ENCODE results near the gene LIN28B.

Gene LIN28B

DNA sequence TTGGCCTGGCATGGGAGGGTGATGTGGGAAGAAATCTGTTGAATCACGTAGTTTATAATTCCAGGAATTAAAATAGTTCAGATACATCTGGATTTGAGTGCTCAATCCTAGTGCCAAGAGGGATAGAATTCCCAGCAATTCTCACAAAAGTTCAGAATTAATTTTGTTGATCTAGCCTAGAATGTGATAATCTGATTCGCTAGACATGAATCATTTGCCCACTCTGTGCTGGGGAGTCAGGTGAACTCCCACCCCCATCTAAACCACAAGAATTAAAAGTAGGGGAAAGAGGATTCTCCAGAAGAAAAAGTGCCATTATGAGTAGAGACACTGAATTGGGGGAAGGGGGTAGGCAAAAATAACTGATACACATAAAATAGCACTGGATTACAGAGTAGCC, 85.0 kb downstream of the LIN28B start:
- H3F3A ChIP-seq (ENCODE audit: control insufficient read depth, insufficient read depth), result no peaks in the 10 kb centered on the region
- no peak overlapping the region for H3K4me3 ChIP-seq (ENCODE audit: low read length)
- H4K20me1 ChIP-seq (ENCODE audit: control insufficient read depth, insufficient read depth, low read depth, low read length), result no peaks in the 10 kb centered on the region
- no peaks in the 10 kb centered on the region for H3K9me3 ChIP-seq (ENCODE audit: control insufficient read depth, insufficient read depth, low read length)
- no peaks in the 10 kb centered on the region for H3K9me2 ChIP-seq (replicated peaks; ENCODE audit: control insufficient read depth, low read length)
- H3K27ac ChIP-seq (ENCODE audit: low read depth, low read length), result no peak overlapping the region
- no peak for TF ChIP-seq EZH2phosphoT487 (IDR thresholded peaks at IDR 0.05; ENCODE audit: borderline replicate concordance, low read length)
- TF ChIP-seq, protein P1, sequence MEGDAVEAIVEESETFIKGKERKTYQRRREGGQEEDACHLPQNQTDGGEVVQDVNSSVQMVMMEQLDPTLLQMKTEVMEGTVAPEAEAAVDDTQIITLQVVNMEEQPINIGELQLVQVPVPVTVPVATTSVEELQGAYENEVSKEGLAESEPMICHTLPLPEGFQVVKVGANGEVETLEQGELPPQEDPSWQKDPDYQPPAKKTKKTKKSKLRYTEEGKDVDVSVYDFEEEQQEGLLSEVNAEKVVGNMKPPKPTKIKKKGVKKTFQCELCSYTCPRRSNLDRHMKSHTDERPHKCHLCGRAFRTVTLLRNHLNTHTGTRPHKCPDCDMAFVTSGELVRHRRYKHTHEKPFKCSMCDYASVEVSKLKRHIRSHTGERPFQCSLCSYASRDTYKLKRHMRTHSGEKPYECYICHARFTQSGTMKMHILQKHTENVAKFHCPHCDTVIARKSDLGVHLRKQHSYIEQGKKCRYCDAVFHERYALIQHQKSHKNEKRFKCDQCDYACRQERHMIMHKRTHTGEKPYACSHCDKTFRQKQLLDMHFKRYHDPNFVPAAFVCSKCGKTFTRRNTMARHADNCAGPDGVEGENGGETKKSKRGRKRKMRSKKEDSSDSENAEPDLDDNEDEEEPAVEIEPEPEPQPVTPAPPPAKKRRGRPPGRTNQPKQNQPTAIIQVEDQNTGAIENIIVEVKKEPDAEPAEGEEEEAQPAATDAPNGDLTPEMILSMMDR (IDR thresholded peaks at IDR 0.05; ENCODE audit: low read depth, low read length, poor library complexity, severe bottlenecking), result no peak
- H3K4me2 ChIP-seq (ENCODE audit: low read length), result no peak overlapping the region
- H3K27me3 ChIP-seq (ENCODE audit: control insufficient read depth, low read length), result peaks cover 4% of the 10 kb centered on the region
- H3K79me2 ChIP-seq (ENCODE audit: control insufficient read depth, low read length), result no peaks in the 10 kb centered on the region
- no peaks in the 10 kb centered on the region for H3K36me3 ChIP-seq (ENCODE audit: control insufficient read depth, low read length)
- no peaks in the 10 kb centered on the region for H3K4me1 ChIP-seq (ENCODE audit: control insufficient read depth, low read length)

DNA sequence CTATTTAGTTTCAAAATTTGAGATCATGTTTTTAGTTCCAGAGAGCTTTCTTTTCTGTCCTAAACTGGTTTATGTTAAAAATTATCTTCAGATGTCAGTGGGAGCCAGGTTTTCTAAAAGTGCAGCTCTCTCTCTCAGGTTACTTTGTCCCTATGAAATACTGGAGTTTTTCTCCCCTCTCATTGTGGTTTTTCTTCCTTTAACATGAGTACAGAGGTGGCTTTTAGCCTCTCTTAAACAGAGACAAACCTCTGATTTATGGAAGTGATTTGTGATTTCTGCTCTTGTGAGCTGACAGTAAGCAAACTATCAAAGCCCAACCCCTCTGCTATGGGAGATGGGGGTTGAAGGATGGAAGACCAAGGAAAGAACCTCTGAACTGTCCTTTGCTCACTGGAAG, 85.7 kb downstream of the LIN28B start:
- H3K79me2 ChIP-seq (ENCODE audit: control insufficient read depth, low read length), result no peaks in the 10 kb centered on the region
- H3K27me3 ChIP-seq (ENCODE audit: control insufficient read depth, low read length), result peaks cover 4% of the 10 kb centered on the region
- H3K36me3 ChIP-seq (ENCODE audit: control insufficient read depth, low read length), result no peaks in the 10 kb centered on the region
- no peak overlapping the region for H3K4me3 ChIP-seq (ENCODE audit: low read length)
- H3F3A ChIP-seq (ENCODE audit: control insufficient read depth, insufficient read depth), result no peaks in the 10 kb centered on the region
- no peaks in the 10 kb centered on the region for H4K20me1 ChIP-seq (ENCODE audit: control insufficient read depth, insufficient read depth, low read depth, low read length)
- H3K4me2 ChIP-seq (ENCODE audit: low read length), result no peak overlapping the region
- no peaks in the 10 kb centered on the region for H3K9me2 ChIP-seq (replicated peaks; ENCODE audit: control insufficient read depth, low read length)
- no peaks in the 10 kb centered on the region for H3K9me3 ChIP-seq (ENCODE audit: control insufficient read depth, insufficient read depth, low read length)
- no peaks in the 10 kb centered on the region for H3K4me1 ChIP-seq (ENCODE audit: control insufficient read depth, low read length)
- no peak for TF ChIP-seq EZH2phosphoT487 (IDR thresholded peaks at IDR 0.05; ENCODE audit: borderline replicate concordance, low read length)
- TF ChIP-seq, protein P1 (IDR thresholded peaks at IDR 0.05; ENCODE audit: low read depth, low read length, poor library complexity, severe bottlenecking), result no peak
- H3K27ac ChIP-seq (ENCODE audit: low read depth, low read length), result no peak overlapping the region

DNA sequence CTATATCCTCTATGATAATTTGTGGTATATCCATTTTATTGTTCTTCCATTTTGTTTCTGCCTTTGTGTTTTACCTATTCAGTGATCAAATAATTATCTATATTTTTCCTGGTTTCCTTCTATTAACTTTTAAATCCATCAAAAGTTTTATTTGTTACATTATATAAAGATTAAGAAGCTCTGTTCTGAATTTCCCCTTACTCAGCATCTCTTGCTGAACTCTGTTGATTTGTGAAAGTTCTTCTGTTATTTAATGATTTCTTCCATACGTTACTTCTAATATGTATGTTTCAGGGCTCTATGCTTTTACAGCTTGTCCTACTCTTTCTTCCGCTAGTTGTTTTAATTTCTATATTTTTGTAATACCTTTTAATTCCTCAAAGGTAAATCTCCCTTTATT, 87.1 kb downstream of the LIN28B start:
- Histone ChIP-seq H3K36me3 (ENCODE audit: control insufficient read depth, low read length) (no peaks in the 10 kb centered on the region), H3K4me1 (ENCODE audit: control insufficient read depth, low read length) (no peaks in the 10 kb centered on the region), H3K9me2 (replicated peaks; ENCODE audit: control insufficient read depth, low read length) (no peaks in the 10 kb centered on the region), H3K79me2 (ENCODE audit: control insufficient read depth, low read length) (no peaks in the 10 kb centered on the region), H3K27me3 (ENCODE audit: control insufficient read depth, low read length) (no peaks in the 10 kb centered on the region; the same call in 1 of the 2 replicates), H3K27ac (ENCODE audit: low read depth, low read length) (no peak overlapping the region), H4K20me1 (ENCODE audit: control insufficient read depth, insufficient read depth, low read depth, low read length) (no peaks in the 10 kb centered on the region), H3K9me3 (ENCODE audit: control insufficient read depth, insufficient read depth, low read length) (no peaks in the 10 kb centered on the region), H3F3A (ENCODE audit: control insufficient read depth, insufficient read depth) (no peaks in the 10 kb centered on the region), H3K4me2 (ENCODE audit: low read length) (no peak overlapping the region), H3K4me3 (ENCODE audit: low read length) (no peak overlapping the region)
- TF ChIP-seq, protein P1 (IDR thresholded peaks at IDR 0.05; ENCODE audit: low read depth, low read length, poor library complexity, severe bottlenecking), result no peak
- no peak for TF ChIP-seq EZH2phosphoT487 (IDR thresholded peaks at IDR 0.05; ENCODE audit: borderline replicate concordance, low read length)

DNA sequence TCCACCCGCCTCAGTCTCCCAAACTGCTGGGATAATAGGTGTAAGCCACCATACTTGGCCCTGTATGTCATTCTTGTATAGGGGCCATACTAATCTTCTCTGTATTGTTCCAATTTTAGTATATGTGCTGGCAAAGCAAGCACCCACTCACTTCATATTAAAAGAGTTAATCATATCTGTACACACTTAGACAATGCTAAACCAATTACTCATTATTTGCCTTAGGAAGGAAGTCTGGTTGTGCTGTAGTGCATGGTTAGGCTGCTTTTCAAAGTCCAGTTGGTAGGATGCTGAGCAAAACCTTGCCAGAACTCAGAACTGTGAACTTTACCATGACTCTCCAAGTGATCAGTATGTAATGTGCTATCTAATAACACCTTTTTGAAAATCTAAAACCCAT, 88.6 kb downstream of the LIN28B start:
- no peak overlapping the region for H3K4me2 ChIP-seq (ENCODE audit: low read length)

More for the DNA sequence above, 88.6 kb downstream of the LIN28B start:
- Histone ChIP-seq H3K79me2 (ENCODE audit: control insufficient read depth, low read length) (no peaks in the 10 kb centered on the region), H3K27me3 (ENCODE audit: control insufficient read depth, low read length) (no peaks in the 10 kb centered on the region), H3K9me3 (ENCODE audit: control insufficient read depth, insufficient read depth, low read length) (no peaks in the 10 kb centered on the region), H3K9me2 (replicated peaks; ENCODE audit: control insufficient read depth, low read length) (no peaks in the 10 kb centered on the region), H3K36me3 (ENCODE audit: control insufficient read depth, low read length) (no peaks in the 10 kb centered on the region), H3F3A (ENCODE audit: control insufficient read depth, insufficient read depth) (no peaks in the 10 kb centered on the region), H3K4me3 (ENCODE audit: low read length) (no peak overlapping the region), H3K4me1 (ENCODE audit: control insufficient read depth, low read length) (no peaks in the 10 kb centered on the region), H3K27ac (ENCODE audit: low read depth, low read length) (no peak overlapping the region), H4K20me1 (ENCODE audit: control insufficient read depth, insufficient read depth, low read depth, low read length) (no peaks in the 10 kb centered on the region)
- TF ChIP-seq, protein P1 (IDR thresholded peaks at IDR 0.05; ENCODE audit: low read depth, low read length, poor library complexity, severe bottlenecking), result no peak
- TF ChIP-seq EZH2phosphoT487 (IDR thresholded peaks at IDR 0.05; ENCODE audit: borderline replicate concordance, low read length), result no peak
